HG03439 (cell line): ENCODE results near the gene PFKFB1.

Source experiments
- ATAC-seq: cut with Tn5 transposase; IDR thresholded peaks from one replicate; pipeline ENCODE4 v1.9.1; 2021; ENCODE audit warnings: mild to moderate bottlenecking, moderate library complexity; ENCODE audit not compliant: unreplicated experiment

PFKFB1 gene

GRCh38 chrX:54928876-54929275 is 65.1 kb downstream of the PFKFB1 start:
- no peak for ATAC-seq

- ATAC-seq, result no peak
Measured at GRCh38 chrX:54926978-54927377, 67.0 kb downstream of the PFKFB1 start.

- no peak for ATAC-seq
Measured at GRCh38 chrX:54923376-54923775, 70.6 kb downstream of the PFKFB1 start.

- ATAC-seq, result no peak
Measured at GRCh38 chrX:54922547-54922946, 71.4 kb downstream of the PFKFB1 start.

GRCh38 chrX:54921427-54922021 is 72.5 kb downstream of the PFKFB1 start:
- ATAC-seq, result no peak

- ATAC-seq, result no peak
Measured at GRCh38 chrX:54920610-54921426, 73.2 kb downstream of the PFKFB1 start, which contains the start of gene TRO. Gene TRO (plus strand): TSS chrX:54920824. CDS start chrX:54922247, 1,423 bp downstream.

- no peak for ATAC-seq
Measured at GRCh38 chrX:54909941-54910340, 84.0 kb downstream of the PFKFB1 start.

- no peak for ATAC-seq
Measured at GRCh38 chrX:54894159-54894558, 99.8 kb downstream of the PFKFB1 start.

- ATAC-seq, result no peak
Measured at GRCh38 chrX:54891573-54891972, 102.4 kb downstream of the PFKFB1 start.

GRCh38 chrX:54885740-54886139 is 108.2 kb downstream of the PFKFB1 start:
- no peak for ATAC-seq
